ENCODE measurements around the gene AMIGO1.

DNA sequence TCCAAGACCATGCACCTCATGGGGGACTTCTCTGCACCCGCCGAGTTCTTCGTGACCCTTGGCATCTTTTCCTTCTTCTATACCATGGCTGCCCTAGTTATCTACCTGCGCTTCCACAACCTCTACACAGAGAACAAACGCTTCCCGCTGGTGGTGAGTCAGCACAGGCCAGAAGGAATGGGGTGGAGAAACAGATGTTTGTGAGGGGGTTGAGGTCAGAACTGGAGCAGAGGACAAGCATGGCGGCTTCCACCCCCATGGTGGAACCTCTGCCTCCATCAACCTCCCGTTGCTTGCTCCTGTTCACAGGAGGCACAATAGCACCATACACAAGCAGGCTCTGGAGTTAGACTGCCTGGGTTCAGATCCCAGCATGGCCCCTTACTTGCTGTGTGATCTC lies 32.7 kb downstream of the AMIGO1 start:
- no peak for TF ChIP-seq POLR2AphosphoS5 (IDR thresholded peaks at IDR 0.05; ENCODE audit: low read depth, low read length)
- TF ChIP-seq SIN3A (conservative IDR thresholded peaks at IDR 0.05 in 1 of 2, IDR thresholded peaks at IDR 0.05 in 1 of 2; ENCODE audit: low read depth in 1 of 2, low read length in 2 of 2) = no peak
- no peak for TF ChIP-seq CTCF (IDR thresholded peaks at IDR 0.05; ENCODE audit: control extremely low read depth in 1 of 3, insufficient read depth in 1 of 3, low read depth in 1 of 3, low read length in 3 of 3)
- TF ChIP-seq POLR2A (IDR thresholded peaks at IDR 0.05; ENCODE audit: control extremely low read depth in 1 of 2, low read depth in 2 of 2, low read length in 2 of 2) = no peak
- TF ChIP-seq EGR1 (IDR thresholded peaks at IDR 0.05; ENCODE audit: borderline replicate concordance, low read depth, low read length) = no peak
- TF ChIP-seq NANOG (IDR thresholded peaks at IDR 0.05; ENCODE audit: insufficient read depth, low read depth, low read length, poor library complexity, severe bottlenecking) = no peak
- no peak for TF ChIP-seq CEBPB (IDR thresholded peaks at IDR 0.05; ENCODE audit: low read depth, low read length)
- TF ChIP-seq SP1 (IDR thresholded peaks at IDR 0.05; ENCODE audit: low read depth, low read length) = no peak
- no peak for TF ChIP-seq ATF2 (IDR thresholded peaks at IDR 0.05; ENCODE audit: low read length)
- no peak for TF ChIP-seq RAD21 (IDR thresholded peaks at IDR 0.05 in 1 of 2, conservative IDR thresholded peaks at IDR 0.05 in 1 of 2; ENCODE audit: low read depth in 2 of 2, low read length in 2 of 2)
- TF ChIP-seq CREB1 (IDR thresholded peaks at IDR 0.05) = no peak
- no peak for TF ChIP-seq JUND (IDR thresholded peaks at IDR 0.05; ENCODE audit: low read length)
